Head of caudate nucleus (tissue), 42 donors: ENCODE results near the gene HSPA4.
A peak's percentile ranks its signal among the peaks of the same experiment; 100 is the strongest.

Source experiments
- DNase-seq, 42 donors: peaks; one replicate each; pipeline versions ENCODE4 v3.0.0 to v3.0.0-alpha.2; 2020 to 2021; ENCODE audit warnings: mixed read lengths in 7 of 42
- intact Hi-C: fragments of 100-400 bp; cut with DNase I; formaldehyde crosslinking; loops from one replicate; pipeline ENCODE4 v1.15.0; 2022

The HSPA4 gene

DNA sequence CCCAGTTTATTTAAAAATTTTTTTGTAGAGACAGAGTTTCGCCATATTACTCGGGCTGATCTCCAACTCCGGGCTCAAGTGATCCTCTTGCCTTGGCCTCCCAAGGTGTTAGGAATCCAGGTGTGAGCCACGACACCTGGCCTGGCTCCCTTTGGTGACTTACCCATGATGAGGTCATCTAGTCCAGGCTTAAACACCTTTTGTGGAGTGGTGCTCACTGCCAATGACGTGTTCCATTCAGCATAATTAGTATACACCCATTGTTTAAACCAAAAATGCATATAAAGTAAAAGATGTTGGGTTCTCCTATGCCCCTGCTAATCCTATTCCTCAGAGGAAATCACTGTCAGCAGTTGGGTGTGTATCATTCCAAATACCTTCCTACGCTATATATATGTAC, 91.0 kb downstream of the HSPA4 start:
- intact Hi-C loops: no loop called here
- DNase-seq: peak in 1 of 42 donors; percentile 3

DNA sequence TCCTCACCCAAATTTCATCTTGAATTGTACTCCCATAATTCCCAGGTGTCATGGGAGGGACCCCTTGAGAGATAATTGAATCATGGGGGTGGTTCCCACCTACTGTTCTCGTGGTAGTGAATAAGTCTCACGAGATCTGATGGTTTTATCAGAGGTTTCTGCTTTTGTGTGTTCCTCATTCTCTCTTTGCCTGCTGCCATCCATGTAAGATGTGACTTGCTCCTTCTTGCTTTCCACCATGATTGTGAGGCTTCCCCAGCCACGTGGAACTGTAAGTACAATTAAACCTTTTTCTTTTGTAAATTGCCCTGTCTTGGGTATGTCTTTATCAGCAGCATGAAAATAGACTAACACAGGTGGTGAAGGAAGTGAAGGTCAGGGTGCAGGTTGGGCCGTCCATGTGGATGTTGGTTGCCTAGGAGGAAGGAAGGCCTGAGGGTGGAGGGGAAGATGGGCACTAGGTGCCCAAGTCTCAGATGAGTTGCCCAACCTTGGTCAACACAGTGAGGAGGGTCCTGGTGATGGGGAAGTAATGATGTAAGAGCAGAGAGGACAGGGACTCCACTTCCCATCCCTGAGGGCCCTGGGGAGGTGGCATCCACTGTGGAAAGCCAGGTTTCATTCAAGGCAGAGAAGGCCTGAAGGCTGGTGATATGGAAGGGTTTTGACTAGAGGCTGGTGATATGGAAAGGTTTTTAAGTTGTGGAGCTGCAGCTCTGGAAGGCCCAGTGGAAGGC, 92.6 kb downstream of the HSPA4 start:
- peak in 1 of 42 donors; percentile 1 for DNase-seq
- intact Hi-C loops: no loop called here

DNA sequence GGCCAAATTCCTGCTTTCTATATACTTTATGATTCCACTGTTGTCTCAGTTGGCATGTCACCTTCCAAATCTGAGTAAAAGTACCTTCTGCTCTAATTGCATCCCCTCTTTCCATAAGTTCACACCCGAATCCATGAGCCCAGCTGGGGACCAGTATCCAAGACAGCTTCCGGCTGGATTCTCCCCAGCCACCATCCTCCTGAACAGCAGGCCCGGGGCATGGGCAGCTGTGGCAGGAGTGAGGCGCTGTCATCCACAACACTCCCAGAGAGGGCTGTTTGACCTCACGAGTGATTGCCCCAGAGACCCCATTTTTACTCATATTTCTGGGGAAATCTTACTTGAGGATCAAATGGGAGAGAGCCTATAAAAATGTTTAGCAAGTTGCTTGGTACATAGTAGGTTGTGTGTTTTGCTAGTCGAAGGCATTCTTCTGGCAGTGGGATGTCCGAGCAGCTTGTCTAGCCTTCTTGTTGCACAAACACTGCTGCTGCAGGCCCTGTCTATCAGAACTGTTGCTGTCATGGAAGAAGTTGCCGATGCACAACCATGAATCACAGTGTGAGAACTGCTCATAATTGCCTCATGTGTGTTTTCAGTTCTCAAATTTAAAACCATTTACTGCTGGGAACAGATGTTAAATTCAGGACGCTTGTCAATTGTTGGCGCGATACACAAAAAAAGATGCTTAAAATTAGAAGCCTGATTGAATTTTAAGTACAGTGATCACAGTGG, 93.8 kb downstream of the HSPA4 start:
- intact Hi-C loops: no loop called here
- peak in 1 of 42 donors; percentile 4 for DNase-seq

DNA sequence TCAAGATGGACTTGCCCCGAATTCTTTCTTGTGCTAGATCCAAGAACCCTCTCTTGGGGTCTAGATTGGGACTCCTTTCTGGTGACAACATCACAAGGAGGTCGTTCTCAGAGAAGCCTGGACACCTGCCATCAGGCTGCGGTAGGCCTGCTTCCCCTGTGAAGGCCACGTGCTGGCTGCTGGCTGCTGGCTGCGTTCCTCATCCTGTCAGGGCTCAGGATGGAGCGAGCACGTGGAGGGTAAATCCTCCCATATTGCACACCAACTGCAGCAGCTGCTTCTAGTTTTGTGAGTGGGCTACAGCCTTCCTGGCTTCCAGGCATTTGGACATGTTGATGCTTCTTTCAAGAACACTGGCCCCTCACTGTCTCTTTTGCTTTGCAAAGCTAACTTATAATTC, 95.6 kb downstream of the HSPA4 start:
- intact Hi-C loops: no loop called here
- DNase-seq: peak in 25 of 42 donors; percentile 7 to 54 (median 26)

DNA sequence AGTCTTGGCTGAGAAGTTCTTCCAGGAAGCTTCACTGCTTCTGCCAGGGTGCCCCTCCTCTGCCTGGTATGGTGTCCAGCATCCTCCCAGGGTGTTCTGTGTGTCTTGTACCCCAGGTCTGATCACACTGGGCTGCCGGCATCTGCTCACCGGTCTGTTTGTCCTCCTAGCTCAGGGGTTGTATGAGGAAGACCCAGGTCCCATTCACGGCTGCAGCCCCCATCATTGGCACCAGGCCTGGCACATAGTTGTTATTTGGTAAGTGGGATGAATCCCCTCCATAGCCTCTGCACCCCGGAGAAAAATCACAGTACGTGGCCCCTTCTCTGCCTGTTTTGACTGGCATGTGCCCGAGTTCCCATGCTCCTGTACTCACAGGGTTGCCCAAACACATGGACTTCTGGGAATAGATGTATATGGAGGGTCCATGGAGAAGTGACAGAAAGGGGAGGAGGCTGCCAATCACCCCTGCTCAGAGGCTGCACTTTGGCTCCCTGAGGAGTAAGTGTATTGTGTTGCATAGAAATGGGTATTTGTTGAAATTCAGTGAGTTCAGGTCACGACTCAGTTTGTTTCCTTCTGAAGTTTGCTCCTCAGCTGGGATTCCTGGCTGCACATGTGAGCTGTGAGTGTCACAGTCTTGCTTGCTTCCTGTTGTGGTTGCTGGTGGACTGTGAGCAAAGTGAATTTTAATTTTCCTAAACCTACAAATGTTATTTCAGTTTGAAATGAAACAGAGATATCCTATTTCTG, 96.2 kb downstream of the HSPA4 start:
- DNase-seq: peak in 1 of 42 donors; percentile 11
- intact Hi-C loops: no loop called here

DNA sequence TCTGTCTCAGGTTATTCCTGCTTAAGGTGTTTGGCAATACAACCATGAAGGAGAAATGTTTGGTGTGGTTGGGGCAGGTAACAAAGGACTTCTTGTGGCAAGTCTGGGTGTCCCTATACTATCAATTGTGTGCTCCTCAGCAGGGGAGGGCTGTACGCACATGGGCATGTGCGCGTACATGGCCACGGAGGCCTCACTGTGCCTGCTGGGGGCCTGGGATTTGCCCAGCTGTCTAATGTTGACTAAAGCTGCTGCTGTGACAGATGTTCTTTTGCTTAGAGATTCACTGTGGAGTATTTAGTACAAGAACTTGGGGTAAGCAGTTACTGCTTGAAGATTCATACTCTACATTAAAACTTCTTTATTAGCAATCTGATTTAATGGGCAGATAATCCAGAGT, 97.5 kb downstream of the HSPA4 start:
- intact Hi-C loops: no loop called here

DNA sequence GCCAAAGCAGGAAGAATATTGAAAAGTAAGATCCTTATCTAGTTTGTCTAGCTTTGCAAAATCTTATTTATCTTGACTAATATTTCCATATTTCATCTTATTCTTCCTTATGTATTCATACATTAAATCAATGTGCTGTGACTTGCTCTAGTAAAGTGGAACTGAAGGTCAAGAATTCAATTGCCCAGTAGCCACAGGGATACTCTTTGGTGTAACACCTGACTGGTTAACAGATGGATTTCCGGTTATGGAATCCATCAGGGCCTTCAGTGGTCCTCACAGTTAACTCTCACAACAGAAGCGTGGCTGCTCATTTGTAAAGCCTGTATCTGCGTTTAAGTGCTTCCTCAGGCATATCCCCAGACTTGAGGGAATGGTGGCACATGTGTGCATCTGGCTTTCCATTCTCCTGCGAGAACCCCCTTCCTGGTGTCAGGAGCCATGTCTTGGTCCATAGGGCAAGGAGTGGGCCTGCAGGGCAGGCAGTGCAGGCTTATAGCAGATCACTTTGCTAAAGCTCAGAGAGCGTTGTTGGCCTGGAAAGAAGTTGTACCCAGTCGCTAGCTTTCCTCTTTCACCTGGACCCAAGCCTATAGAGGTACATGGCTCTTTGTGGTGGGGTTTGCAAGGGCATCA, 99.2 kb downstream of the HSPA4 start:
- intact Hi-C loops: no loop called here
- DNase-seq: no peak

More for the DNA sequence above, 97.5 kb downstream of the HSPA4 start:
- DNase-seq: no peak

DNA sequence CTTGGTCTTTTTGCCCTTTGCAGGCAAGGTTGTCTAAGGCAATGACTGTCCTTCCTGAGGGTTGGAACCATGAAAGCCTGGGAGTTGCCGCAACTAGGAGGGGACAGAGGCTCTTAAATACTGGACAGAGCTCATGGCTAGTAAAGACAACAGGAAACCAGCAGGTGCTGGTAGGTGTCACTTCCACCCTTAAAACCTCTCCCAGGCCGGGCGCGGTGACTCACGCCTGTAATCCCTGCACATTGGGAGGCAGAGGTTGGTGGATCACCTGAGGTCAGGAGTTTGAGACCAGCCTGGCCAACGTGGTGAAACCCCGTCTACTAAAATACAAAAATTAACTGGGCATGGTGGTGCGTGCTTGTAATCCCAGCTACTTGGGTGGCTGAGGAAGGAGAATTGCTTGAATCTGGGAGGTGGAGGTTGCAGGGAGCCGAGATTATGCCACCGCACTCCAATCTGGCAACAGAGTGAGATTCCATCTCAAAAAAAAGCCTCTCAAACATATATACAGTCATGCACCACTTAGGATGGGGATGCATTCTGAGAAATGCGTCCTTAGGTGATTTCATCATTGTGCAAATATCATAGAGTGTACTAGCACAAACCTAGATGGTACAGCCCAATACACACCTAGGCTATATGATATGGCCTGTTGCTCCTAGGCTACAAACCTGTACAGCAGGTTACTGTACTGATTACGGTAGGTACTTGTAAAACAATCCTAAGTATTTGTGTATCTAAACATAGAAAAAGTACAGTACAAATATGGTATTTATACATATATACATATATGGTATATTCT, 102.7 kb downstream of the HSPA4 start:
- DNase-seq: no peak
- intact Hi-C loops: no loop called here

DNA sequence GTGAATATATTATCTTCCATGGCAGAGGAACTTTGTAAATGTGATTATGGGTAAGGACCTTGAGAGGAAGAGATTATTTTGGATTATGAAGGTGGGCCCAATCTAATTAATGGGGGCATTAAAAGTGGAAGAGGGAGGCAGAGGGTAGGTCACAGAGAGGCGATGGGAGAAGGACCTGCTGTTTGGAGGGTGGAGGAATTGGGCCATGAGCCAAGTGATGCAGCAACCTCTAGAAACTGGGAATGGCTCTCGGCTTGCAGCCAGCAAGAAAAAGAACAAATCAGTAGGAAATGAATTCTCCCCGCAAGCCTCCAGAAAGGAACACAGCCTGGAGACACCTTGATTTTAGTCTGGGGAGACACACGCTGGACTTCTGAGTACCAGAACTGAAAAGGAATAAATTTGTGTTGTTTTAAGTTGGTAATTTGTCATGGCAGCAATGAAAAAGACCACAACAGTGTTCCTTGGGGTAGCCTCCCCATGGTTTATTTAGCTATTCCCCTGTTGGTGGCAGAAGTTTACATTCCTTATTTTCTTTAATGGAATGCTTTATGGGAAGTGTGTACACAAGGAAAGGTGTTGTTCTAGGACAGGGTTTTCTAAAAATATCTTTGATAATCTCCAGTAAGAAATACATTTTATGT, 103.6 kb downstream of the HSPA4 start:
- intact Hi-C loops: no loop called here
- DNase-seq: no peak
